NCI-H82 treated with DMSO at 0.1 percent for 48 hours (cell line): ENCODE measurements around the gene PADI2.

Experiments
- DNase-seq: peaks from one replicate; lab custom pipeline; 2025; ENCODE audit not compliant: unreplicated experiment; lab: John Stamatoyannopoulos, UW

The PADI2 gene

GRCh38 chr1:17116643-17117042, 2.6 kb downstream of the PADI2 start:
- DNase-seq, result no peak

DNA sequence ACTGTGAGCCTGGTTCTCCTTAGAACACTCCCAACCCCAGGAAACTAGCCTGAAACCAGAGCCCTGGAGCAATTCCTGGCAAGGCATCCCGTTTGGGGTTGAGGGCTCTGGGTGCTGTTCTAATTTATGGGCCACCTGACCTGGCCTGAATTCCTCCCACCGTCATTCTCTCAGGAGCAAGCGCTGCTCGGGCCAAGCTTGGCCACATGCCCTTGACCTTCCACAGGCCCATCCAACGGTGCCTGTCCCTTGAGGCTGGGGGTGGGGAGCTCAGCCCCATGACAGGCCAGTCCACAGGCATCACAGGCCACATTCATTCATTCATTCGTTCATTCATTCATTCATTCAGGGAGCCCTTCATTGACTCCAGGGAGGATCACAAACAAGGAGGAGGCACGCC, 5.3 kb downstream of the PADI2 start:
- DNase-seq, result no peak

GRCh38 chr1:17112496-17113236, 6.6 kb downstream of the PADI2 start:
- DNase-seq, result no peak

DNA sequence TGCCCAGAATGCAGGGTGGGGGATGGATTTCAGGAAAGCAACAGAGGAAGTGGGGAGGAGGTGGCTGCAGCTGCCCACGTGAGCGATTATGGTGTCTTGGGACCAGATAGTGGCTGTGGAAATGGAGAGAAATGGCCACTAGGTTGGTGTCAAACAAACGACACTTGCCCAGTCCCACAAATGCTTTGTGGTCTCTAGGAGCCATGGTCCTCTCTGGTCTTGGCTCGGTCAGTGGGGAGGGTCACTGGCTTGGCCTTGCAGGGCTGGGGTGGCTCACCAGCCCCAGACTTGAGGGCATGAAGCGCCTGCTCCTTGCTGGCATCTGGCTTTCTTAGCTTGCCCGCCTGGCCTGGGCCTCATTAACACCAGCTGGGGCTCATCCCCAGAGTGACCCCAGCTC, 7.2 kb downstream of the PADI2 start:
- DNase-seq, result no peak

DNA sequence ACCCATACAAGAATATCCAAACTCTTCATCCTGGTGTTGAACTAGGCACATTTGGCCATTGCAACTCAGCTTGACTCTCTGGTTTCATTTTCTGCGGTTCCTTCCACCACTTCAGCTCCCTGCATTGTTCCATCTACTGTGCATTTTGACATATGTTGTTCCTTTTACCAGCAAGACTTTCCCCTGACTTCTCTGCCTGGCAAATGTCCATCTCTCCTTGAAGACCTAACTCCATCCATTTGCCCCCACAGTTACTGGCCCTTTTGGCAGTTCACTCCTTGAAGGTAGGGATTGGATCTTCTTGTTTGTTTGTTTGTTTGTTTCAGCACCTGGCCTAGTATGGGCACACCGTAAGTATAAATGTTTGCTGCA, 8.7 kb downstream of the PADI2 start:
- no peak for DNase-seq

GRCh38 chr1:17109892-17110554, 9.2 kb downstream of the PADI2 start:
- DNase-seq, result no peak

- no peak for DNase-seq
These were observed 10.5 kb downstream of the PADI2 start for GRCh38 chr1:17108786-17109185.

- DNase-seq, result no peak
These were observed 10.9 kb downstream of the PADI2 start for GRCh38 chr1:17108360-17108759.

DNA sequence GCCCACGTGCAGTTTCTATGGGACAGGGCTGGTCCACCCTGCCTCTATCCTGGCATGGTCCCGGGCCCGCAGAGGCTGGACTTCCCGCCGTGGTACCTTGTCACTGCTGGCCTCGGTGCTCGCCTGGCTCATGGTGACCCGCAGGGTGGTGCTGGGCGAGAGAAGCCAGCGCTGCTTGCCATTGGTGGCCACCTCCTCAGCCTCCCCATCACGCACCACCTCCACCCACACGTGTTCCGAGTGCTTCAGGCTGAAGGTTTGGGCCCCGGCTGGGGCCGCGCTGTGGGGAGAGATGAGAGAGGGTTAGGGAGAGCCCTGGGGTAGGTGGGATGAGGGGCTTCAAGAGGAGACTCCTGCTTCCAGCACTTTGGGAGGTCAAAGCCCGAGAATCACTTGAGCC, 14.5 kb downstream of the PADI2 start:
- DNase-seq, result no peak

DNA sequence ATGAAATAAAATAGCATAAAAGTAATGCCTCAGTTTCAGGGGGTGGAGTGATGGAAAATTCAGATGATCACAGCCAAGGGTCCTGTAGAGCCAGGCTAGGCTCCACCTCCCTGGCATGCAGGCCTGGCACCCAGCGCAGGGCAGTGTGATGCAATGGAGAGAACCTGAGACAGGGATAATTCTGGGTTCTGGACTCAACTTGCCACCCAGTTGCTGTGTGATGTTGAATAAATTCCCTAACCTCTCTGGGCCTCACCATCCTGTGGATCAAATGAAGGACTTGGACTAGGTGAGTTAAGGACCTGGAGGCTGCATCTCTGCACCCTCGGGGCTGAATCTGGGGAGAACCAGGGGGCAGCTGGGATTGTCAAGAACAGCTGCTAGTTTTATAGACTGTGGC, 17.0 kb downstream of the PADI2 start:
- DNase-seq, result no peak

DNA sequence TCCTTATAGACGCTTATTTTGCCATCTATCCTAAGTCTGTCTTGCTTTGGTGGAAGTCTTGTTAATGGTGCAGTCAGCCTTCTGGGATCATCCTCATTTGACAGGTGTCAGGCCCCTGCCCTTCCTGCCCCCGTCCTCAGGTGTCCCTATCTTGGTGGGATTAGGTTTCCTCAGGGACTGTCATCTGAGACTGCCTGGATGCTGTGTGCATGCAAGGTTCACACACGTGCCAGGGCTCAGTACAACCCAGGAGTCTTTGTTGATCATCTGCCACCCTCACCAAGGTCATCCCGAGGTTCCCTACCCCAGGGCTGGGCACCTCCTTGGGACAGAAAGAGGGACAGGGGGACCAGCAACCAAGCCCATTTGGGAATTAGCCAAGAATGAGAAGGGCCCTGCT, 18.0 kb downstream of the PADI2 start:
- DNase-seq, result no peak

DNA sequence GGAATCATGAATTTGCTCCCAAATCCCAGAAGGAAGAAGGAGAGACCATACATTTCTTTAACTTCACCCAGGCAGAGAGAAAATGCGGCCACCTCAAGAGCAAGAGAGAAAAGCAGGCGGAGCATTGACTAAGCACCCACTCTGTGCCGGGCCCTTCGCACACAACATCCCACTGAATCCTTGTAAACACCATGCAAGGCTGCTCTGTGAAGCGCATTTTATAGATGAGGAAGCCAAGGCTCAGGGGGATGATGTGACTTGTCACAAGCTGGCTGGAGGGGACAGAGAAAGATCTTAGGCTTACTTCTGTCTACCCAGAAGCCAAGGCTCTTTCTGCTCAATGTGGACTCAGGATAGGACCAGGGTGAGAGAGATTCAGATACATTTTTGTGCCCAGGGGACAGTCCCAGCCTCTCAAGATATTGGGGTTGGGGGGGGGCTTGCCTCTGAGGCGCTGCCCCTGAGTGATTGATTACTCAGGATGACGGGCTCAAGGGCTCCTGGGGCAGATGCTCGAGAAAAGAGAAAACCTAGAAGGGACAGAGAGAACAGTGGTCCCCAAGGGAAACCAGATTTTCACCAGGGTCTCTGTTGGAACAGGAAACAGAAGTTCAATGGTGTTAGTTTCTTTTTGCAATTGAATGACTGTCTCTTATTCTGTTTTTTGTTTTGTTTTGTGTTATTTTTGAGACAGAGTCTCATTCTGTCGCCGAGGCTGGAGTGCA, 19.5 kb downstream of the PADI2 start:
- DNase-seq, result no peak

- no peak for DNase-seq
These were observed 20.6 kb downstream of the PADI2 start for GRCh38 chr1:17098446-17099317.

DNA sequence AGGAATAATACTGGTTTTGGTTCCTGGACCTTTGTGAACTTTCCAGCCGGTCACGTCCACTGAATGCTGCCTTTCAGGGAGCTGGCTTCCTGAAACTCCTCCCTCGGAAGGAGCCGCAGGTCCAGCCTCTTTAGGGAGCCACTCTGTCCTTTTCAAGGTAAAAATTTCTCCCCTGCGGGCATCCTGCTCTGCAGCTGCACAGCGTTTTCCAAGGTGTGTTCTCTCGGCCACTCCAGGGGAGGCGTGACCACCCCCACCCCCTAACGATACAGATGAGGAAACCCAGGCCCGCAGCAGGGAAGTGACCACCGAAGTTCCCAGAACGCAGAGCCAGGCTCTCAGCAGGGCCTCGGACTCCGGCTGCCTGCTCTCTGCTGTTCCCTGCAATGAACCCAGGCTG, 21.5 kb downstream of the PADI2 start:
- no peak for DNase-seq

DNA sequence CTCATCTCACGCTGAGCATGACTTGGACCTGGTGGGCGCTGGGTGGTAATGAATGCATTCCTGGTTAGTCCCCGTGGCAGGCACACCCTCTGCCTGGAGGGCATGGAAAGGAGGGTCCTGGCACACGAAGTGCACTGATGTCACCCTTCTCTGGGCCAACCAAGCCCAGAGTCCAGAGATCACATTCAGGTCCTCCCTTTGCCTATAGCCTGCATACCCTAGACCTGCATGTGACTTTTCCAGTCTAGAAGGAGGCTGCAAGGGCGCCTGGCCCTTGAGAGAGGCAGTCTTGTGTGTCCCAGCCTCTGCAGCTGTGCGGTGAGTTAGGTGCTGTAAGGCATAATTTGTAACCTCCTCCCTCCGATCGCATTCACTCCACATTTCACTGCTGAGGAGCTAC, 22.1 kb downstream of the PADI2 start:
- no peak for DNase-seq

- DNase-seq, result no peak
These were observed 22.7 kb downstream of the PADI2 start for GRCh38 chr1:17096584-17096983.

DNA sequence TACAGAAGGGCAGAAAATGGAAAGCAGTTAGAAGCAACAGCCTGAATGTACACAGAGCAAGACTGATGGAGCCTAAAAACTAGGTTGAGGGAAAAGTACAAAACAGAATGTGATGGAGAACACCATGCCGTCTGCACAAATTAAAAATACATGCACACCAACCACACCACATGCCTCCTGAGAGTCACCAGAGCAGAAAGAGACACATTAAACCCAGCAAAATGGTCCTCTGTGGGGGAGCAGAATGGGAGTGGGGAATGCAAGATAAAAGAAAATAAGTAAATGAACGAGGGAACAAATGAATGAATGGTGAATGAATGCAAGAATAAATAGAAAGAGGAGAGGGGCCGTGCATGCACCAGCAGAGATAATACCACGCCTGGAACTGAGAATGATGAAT, 24.1 kb downstream of the PADI2 start:
- DNase-seq, result no peak

DNA sequence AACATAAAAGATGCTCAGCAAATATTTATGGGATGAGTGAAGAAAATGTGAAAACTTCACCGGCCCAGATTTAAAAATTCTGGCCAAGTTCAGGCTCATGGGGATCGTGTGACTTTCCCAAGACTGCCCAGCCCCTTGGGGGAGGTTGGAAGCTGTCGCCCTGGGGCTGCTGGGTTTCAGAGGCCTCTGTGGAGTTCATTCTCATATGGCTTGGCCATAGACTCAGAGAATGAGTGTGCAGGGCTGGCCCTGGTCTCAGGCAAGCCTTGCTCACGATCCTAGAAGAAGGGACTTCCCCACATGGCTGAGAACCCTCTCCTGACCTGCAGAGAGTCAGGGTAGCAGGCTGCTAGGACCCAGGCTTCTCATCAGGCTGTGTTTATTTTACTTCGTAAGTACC, 24.6 kb downstream of the PADI2 start:
- DNase-seq, result no peak

GRCh38 chr1:17093822-17094393, 25.3 kb downstream of the PADI2 start:
- DNase-seq, result no peak

GRCh38 chr1:17091252-17091651, 28.0 kb downstream of the PADI2 start:
- no peak for DNase-seq

GRCh38 chr1:17089506-17089905, 29.7 kb downstream of the PADI2 start:
- no peak for DNase-seq
